ENCODE measurements around the gene PDE3B. TPM values are rescaled to one million over a fixed set of nuclear protein-coding genes. Genes with fewer than 3 reads are reported as not detected.
A peak's percentile ranks its signal among the peaks of the same experiment; 100 is the strongest.
"Not testable (repeated sequence)": the region's sequence is repeated elsewhere in the genome, so short reads cannot be mapped to it uniquely, and the experiment has no call there.

The PDE3B gene
- total RNA-seq, 1 donor from 2014 or later, result 12.3 TPM

GRCh38 chr11:14883683-14884082 lies 240.1 kb downstream of the PDE3B start:
- not testable (repeated sequence) for DNase-seq (ENCODE audit: low spot score)

GRCh38 chr11:14884667-14885273 lies 241.2 kb downstream of the PDE3B start:
- DNase-seq (ENCODE audit: low spot score), result no peak

- no peak for DNase-seq (ENCODE audit: low spot score)
These were observed 242.9 kb downstream of the PDE3B start for GRCh38 chr11:14886513-14886912.

GRCh38 chr11:14891143-14892035 lies 247.8 kb downstream of the PDE3B start:
- peak; percentile 95 for DNase-seq (ENCODE audit: low spot score)

- DNase-seq (ENCODE audit: low spot score), result peak; percentile 98
These were observed 248.5 kb downstream of the PDE3B start, which contains the start of gene CYP2R1 for GRCh38 chr11:14892036-14892556. Gene CYP2R1, minus strand, starts transcription at chr11:14892231. Its CDS starts 26 bp downstream, at chr11:14892205.

- no peak for DNase-seq (ENCODE audit: low spot score)
These were observed 249.0 kb downstream of the PDE3B start for GRCh38 chr11:14892577-14892976.

- DNase-seq (ENCODE audit: low spot score), result peak; percentile 52
These were observed 251.3 kb downstream of the PDE3B start for GRCh38 chr11:14894657-14895598.

- no peak for DNase-seq (ENCODE audit: low spot score)
These were observed 254.8 kb downstream of the PDE3B start for GRCh38 chr11:14898355-14898754.

GRCh38 chr11:14898906-14899305 lies 255.3 kb downstream of the PDE3B start:
- no peak for DNase-seq (ENCODE audit: low spot score)

- no peak for DNase-seq (ENCODE audit: low spot score)
These were observed 259.2 kb downstream of the PDE3B start for GRCh38 chr11:14902650-14903350.

- DNase-seq (ENCODE audit: low spot score), result peak; percentile 71
These were observed 261.1 kb downstream of the PDE3B start for GRCh38 chr11:14904745-14905103.

GRCh38 chr11:14905104-14906033 lies 261.8 kb downstream of the PDE3B start:
- peak; percentile 33 for DNase-seq (ENCODE audit: low spot score)

- DNase-seq (ENCODE audit: low spot score), result no peak
These were observed 263.0 kb downstream of the PDE3B start for GRCh38 chr11:14906578-14906977.

GRCh38 chr11:14906993-14907392 lies 263.4 kb downstream of the PDE3B start:
- DNase-seq (ENCODE audit: low spot score), result no peak

- peak; percentile 53 for DNase-seq (ENCODE audit: low spot score)
These were observed 264.0 kb downstream of the PDE3B start for GRCh38 chr11:14907411-14908213.

GRCh38 chr11:14908214-14908880 lies 264.7 kb downstream of the PDE3B start:
- DNase-seq (ENCODE audit: low spot score), result peak; percentile 68

- no peak for DNase-seq (ENCODE audit: low spot score)
These were observed 270.9 kb downstream of the PDE3B start for GRCh38 chr11:14914536-14914935.

GRCh38 chr11:14916403-14916802 lies 272.8 kb downstream of the PDE3B start:
- DNase-seq (ENCODE audit: low spot score), result no peak

Measured in umbilical cord (tissue), 2 donors.